Mucosa of rectum (tissue), 2 donors: Measurements from ENCODE around the gene GALNT9.

Experiments used
- H3K27ac ChIP-seq, 2 donors: one replicate each; pipeline ENCODE4 v1.7.0; 2013; ENCODE audit warnings: inconsistent platforms in 2 of 2, low read depth in 2 of 2, low read length in 2 of 2
- H3K27me3 ChIP-seq, 2 donors: one replicate each; pipeline ENCODE4 v1.7.0; 2013; ENCODE audit warnings: low read length in 2 of 2; ENCODE audit not compliant: control insufficient read depth in 2 of 2, insufficient read depth in 2 of 2
- H3K36me3 ChIP-seq, 2 donors: one replicate each; pipeline ENCODE4 v1.7.0; 2013; ENCODE audit warnings: low read length in 2 of 2; ENCODE audit not compliant: control insufficient read depth in 2 of 2, insufficient read depth in 2 of 2
- H3K4me1 ChIP-seq, 2 donors: one replicate each; pipeline ENCODE4 v1.7.0; 2013; ENCODE audit warnings: low read length in 2 of 2, mild to moderate bottlenecking in 1 of 2; ENCODE audit not compliant: control insufficient read depth in 2 of 2, insufficient read depth in 2 of 2
- H3K4me3 ChIP-seq, 2 donors: one replicate each; pipeline ENCODE4 v1.7.0; 2013; ENCODE audit warnings: low read length in 2 of 2
- H3K9ac ChIP-seq, 2 donors: one replicate each; pipeline ENCODE4 v1.7.0; 2013; ENCODE audit warnings: low read length in 2 of 2, low read depth in 1 of 2, mild to moderate bottlenecking in 1 of 2
- H3K9me3 ChIP-seq, 2 donors: one replicate each; pipeline ENCODE4 v1.7.0; 2013; ENCODE audit warnings: low read length in 2 of 2; ENCODE audit not compliant: control insufficient read depth in 2 of 2
- donor health status: healthy.
- donor health status: Normal muscosa, but diverticular disease.

GALNT9 gene

GRCh38 chr12:132166093-132166492 lies 163.3 kb downstream of the GALNT9 start:
- no peaks in the 10 kb centered on the region for H3K27me3 ChIP-seq
- no peaks in the 10 kb centered on the region for H3K9me3 ChIP-seq
- no peak overlapping the region for H3K27ac ChIP-seq
- no peaks in the 10 kb centered on the region for H3K36me3 ChIP-seq
- H3K9ac ChIP-seq, result no peak overlapping the region
- no peak overlapping the region for H3K4me3 ChIP-seq
- no peaks in the 10 kb centered on the region for H3K4me1 ChIP-seq

DNA sequence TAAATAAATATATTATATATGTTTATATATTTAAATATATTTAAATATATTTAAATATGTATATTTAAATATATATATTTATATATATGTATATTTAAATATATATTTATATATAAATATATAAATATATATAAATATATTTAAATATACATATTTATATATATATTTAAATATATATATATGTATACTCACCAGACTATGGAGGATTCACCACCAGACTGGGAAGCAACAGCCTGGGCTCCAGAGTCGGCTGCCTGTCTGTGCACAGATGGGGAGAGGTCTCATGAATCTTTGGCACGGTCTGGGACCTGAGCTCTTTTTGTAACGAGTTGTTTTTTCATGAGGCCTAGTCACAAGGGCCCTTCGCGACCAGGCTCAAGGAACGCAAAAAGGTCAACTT lies 163.8 kb downstream of the GALNT9 start:
- Histone ChIP-seq H3K4me3 (no peak overlapping the region), H3K27me3 (no peaks in the 10 kb centered on the region), H3K9me3 (no peaks in the 10 kb centered on the region), H3K27ac (no peak overlapping the region), H3K36me3 (no peaks in the 10 kb centered on the region), H3K9ac (no peak overlapping the region), H3K4me1 (no peaks in the 10 kb centered on the region)

GRCh38 chr12:132164426-132164825 lies 165.0 kb downstream of the GALNT9 start:
- no peaks in the 10 kb centered on the region for H3K9me3 ChIP-seq
- no peak overlapping the region for H3K4me3 ChIP-seq
- H3K27me3 ChIP-seq, result no peaks in the 10 kb centered on the region
- no peak overlapping the region for H3K27ac ChIP-seq
- H3K9ac ChIP-seq, result no peak overlapping the region
- H3K4me1 ChIP-seq, result no peaks in the 10 kb centered on the region
- no peaks in the 10 kb centered on the region for H3K36me3 ChIP-seq

- Histone ChIP-seq H3K27ac (no peak overlapping the region), H3K9me3 (no peaks in the 10 kb centered on the region), H3K9ac (no peak overlapping the region), H3K27me3 (no peaks in the 10 kb centered on the region), H3K36me3 (no peaks in the 10 kb centered on the region), H3K4me1 (no peaks in the 10 kb centered on the region), H3K4me3 (no peak overlapping the region)
These were observed 165.5 kb downstream of the GALNT9 start for GRCh38 chr12:132163911-132164288.

DNA sequence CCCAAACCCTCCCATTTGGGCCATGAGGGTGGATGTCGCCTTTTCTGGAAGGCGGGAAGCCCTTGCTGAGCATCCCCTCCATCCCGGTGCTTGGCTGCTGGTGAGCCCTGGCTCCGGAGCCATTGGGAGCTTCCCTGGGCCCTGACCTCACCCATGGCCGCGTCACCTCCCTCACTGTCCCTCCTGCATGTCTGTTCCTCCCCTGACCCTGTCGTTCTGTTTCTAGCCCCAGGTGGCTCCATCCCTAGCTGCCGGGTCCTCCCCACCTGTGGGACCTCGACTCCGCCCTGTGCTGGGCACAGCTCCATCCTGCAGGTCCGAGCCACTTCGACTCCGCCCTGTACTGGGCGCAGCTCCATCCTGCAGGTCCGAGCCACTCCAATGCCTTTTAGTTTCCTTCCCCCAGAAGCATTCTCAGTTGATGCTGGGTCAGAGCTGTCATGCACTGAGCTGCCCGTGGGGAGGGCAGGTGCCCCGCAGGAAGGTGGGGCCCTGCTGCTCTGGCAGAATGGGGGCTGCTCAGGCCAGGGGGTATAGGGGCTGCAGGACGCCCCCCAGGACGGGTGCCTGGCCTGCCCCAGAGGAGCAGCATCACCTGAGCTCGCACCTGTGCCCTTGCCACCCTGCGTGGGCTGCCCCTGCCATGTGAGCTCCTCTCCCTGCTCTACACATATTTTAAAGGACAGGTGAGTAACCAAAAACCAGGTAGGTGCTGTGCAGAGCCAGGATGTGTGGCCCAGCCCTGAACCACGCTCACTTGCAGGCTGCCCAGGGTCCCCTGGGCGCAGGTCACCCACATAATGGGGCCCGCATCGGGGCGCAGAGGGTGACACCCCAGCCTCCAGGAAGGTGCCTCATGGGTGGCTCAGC lies 166.1 kb downstream of the GALNT9 start:
- Histone ChIP-seq H3K27ac (no peak overlapping the region), H3K4me1 (no peaks in the 10 kb centered on the region), H3K9ac (no peak overlapping the region), H3K27me3 (no peaks in the 10 kb centered on the region), H3K36me3 (no peaks in the 10 kb centered on the region), H3K9me3 (no peaks in the 10 kb centered on the region), H3K4me3 (no peak overlapping the region)

DNA sequence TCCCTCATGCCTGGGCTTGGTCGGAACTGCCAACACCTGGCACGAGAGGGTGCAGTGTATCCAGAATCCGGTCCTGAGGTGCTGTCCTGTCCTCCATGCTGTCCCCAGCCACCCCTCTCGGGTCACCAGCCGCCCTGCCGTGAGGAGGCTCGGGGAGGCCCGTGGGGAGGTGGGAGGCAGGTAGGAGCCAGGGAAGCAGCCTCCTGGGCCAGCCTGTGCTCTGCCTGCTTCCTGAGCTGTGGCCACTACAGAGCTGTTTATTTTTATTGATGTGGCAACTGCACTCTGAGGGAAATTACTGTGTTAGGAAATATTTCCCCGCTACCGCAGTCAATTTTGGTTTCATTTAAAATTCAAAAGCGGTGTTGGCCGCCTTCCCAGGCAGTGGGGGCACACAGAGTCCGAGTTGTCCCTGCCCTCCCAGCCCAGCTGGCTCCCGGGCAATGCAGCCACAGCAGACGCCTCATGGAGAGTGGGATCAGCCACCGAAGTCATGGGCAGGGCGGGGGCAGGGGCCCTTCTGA lies 166.8 kb downstream of the GALNT9 start:
- Histone ChIP-seq H3K36me3 (peaks cover 4 to 5% of the 10 kb centered on the region in 2 donors), H3K4me1 (no peaks in the 10 kb centered on the region), H3K27ac (no peak overlapping the region), H3K4me3 (no peak overlapping the region), H3K9me3 (no peaks in the 10 kb centered on the region), H3K9ac (no peak overlapping the region), H3K27me3 (no peaks in the 10 kb centered on the region)

DNA sequence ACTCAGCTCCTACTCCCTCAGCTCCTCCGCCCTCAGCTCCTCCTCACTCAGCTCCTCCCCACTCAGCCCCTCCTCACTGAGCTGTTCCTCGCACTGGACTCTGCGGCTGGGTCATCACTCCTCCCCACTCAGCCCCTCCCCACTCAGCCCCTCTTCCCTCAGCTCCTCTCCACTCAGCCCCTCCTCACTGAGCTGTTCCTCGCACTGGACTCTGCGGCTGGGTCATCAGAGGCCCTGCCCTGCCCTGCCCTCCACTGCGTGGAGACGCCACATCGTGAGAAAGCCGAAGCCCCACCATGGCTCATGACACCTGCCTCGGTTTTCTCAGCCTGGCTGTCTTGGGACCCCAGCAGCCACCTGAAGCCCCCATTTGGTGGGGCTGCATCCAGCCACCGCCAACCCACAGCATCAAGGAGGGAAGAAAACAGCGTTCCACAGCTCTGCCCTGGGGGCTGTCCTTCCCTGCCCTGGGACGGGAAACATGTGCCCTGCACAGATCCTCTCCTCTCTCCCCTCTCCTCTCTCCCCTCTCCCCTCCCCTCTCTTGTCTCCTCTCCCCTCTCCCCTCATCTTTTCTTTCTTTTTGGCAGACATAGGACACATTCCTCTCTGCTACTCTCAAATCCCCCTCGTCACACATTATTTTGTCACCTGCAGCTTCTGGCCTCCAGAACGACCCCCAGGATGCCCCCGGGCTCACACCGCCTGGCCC lies 167.4 kb downstream of the GALNT9 start:
- no peaks in the 10 kb centered on the region for H3K27me3 ChIP-seq
- H3K4me3 ChIP-seq, result no peak overlapping the region
- H3K9ac ChIP-seq, result no peak overlapping the region
- H3K27ac ChIP-seq, result no peak overlapping the region
- peaks cover 9% of the 10 kb centered on the region in 2 donors for H3K36me3 ChIP-seq
- H3K4me1 ChIP-seq, result no peaks in the 10 kb centered on the region
- H3K9me3 ChIP-seq, result no peaks in the 10 kb centered on the region

DNA sequence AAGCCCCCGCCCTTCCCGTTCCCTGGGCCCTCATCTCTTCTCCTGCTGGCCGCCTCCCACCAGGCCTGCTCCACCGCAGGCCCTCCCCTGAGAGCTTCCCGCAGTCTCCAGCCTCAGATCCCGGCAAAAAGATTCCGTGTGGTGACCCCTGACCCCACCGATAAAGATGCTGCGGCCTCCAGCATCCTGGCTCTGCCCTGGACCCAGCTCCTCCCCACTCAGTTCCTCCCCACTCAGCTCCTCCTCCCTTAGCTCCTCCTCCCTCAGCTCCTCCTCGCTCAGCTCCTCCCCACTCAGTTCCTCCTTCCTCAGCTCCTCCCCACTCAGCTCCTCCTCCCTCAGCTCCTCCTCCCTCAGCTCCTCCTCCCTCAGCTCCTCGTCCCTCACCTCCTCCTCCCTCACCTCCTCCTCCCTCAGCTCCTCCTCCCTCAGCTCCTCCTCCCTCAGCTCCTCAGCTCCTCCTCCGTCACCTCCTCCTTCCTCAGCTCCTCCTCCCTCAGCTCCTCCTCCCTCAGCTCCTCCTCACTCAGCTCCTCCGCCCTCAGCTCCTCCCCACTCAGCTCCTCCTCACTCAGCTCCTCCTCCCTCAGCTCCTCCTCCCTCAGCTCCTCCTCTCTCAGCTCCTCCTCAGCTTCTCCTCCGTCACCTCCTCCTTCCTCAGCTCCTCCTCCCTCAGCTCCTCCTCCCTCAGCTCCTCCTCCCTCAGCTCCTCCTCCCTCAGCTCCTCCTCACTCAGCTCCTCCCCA lies 168.2 kb downstream of the GALNT9 start:
- H3K9ac ChIP-seq, result no peak overlapping the region
- H3K27ac ChIP-seq, result no peak overlapping the region
- H3K4me3 ChIP-seq, result no peak overlapping the region
- no peaks in the 10 kb centered on the region for H3K4me1 ChIP-seq
- H3K36me3 ChIP-seq, result peaks cover 16 to 17% of the 10 kb centered on the region in 2 donors
- H3K27me3 ChIP-seq, result no peaks in the 10 kb centered on the region
- no peaks in the 10 kb centered on the region for H3K9me3 ChIP-seq

- Histone ChIP-seq H3K36me3 (peaks cover 19% of the 10 kb centered on the region in 2 donors), H3K9me3 (no peaks in the 10 kb centered on the region), H3K9ac (no peak overlapping the region), H3K4me1 (no peaks in the 10 kb centered on the region), H3K27me3 (no peaks in the 10 kb centered on the region), H3K4me3 (no peak overlapping the region), H3K27ac (no peak overlapping the region)
These were observed 168.8 kb downstream of the GALNT9 start for GRCh38 chr12:132160601-132161035.

DNA sequence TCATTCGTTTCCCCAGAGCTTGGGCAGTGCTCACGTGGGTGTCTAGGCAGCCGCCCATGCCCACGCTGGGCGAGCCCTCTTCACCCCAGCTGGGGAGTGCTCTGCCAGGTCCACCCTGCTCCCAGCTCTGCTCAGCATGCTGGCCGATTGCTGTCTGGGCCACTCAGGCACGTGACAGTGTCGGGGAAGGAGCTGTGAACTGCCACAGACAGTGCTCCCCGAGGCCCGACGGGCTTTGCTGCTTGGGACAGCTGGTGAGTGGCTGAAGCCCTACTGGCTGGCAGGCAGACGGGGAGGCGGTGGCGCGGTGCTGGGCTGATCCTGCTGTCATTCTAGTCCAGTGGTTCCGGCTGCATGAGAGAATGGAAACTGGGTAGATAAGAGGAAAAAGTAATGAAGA lies 169.4 kb downstream of the GALNT9 start:
- no peak overlapping the region for H3K9ac ChIP-seq

More for the DNA sequence above, 169.4 kb downstream of the GALNT9 start:
- no peaks in the 10 kb centered on the region for H3K9me3 ChIP-seq
- H3K4me3 ChIP-seq, result no peak overlapping the region
- no peaks in the 10 kb centered on the region for H3K4me1 ChIP-seq
- H3K27me3 ChIP-seq, result no peaks in the 10 kb centered on the region
- no peak overlapping the region for H3K27ac ChIP-seq
- H3K36me3 ChIP-seq, result peaks cover 19% of the 10 kb centered on the region in 2 donors
